ENCODE data around the gene ASF1B. TPM values are rescaled to one million over a fixed set of nuclear protein-coding genes. Genes with fewer than 3 reads are reported as not detected.

Gene ASF1B
- total RNA-seq, 1 experiment from 2014 or later = 38.4 TPM

GRCh38 chr19:14135355-14135754 is 1.0 kb downstream of the ASF1B start (continued):
- TF ChIP-seq ARID4B (CRISPR knock-in tag; IDR thresholded peaks at IDR 0.05; ENCODE audit: borderline replicate concordance) (no peak), ATF1 (CRISPR knock-in tag; IDR thresholded peaks at IDR 0.05) (no peak), ZNF416 (CRISPR knock-in tag; IDR thresholded peaks at IDR 0.05) (no peak), ZNF317 (CRISPR knock-in tag; IDR thresholded peaks at IDR 0.05; ENCODE audit: borderline replicate concordance, low read depth) (no peak), TEAD4 (CRISPR knock-in tag; IDR thresholded peaks at IDR 0.05) (no peak), CREB1 (CRISPR knock-in tag; IDR thresholded peaks at IDR 0.05) (no peak)

GRCh38 chr19:14127929-14128509 is 8.4 kb downstream of the ASF1B start:
- H3K27me3 Mint-ChIP-seq (ENCODE audit: low read depth) = peaks cover 11% of the 10 kb centered on the region; the same call in 1 of the 2 replicates
- no peaks in the 10 kb centered on the region for H3K9me3 Mint-ChIP-seq
- ChIA-PET CTCF (interaction anchor here (1.6 kb wide), 1 partner anchor 9 kb away, joined by 3 read pairs; the partner anchor contains the start of gene ASF1B), POLR2A (interaction anchor here (0.7 kb wide), 1 partner anchor 175 kb away, joined by 3 read pairs; no protein-coding TSS in a partner anchor)
- no peak overlapping the region for H3K4me3 Mint-ChIP-seq
- H3K4me1 Mint-ChIP-seq = no peaks in the 10 kb centered on the region
- peaks cover 39% of the 10 kb centered on the region for H3K36me3 Mint-ChIP-seq
- H3K27ac Mint-ChIP-seq = no peak overlapping the region
- DNase-seq (ENCODE audit: low spot score) (no peak), ATAC-seq (no peak)
- TF ChIP-seq JAZF1 (CRISPR knock-in tag; IDR thresholded peaks at IDR 0.05) (no peak), NFE2L1 (CRISPR knock-in tag; IDR thresholded peaks at IDR 0.05) (no peak), ZNF317 (CRISPR knock-in tag; IDR thresholded peaks at IDR 0.05; ENCODE audit: borderline replicate concordance, low read depth) (no peak), ATF6 (CRISPR knock-in tag; IDR thresholded peaks at IDR 0.05) (no peak), SMAD3 (CRISPR knock-in tag; IDR thresholded peaks at IDR 0.05; ENCODE audit: borderline replicate concordance) (no peak), NR3C1 (CRISPR knock-in tag; conservative IDR thresholded peaks at IDR 0.05; ENCODE audit: low read depth) (no peak), ZNF138 (CRISPR knock-in tag; conservative IDR thresholded peaks at IDR 0.05) (no peak), NR1H2 (CRISPR knock-in tag; IDR thresholded peaks at IDR 0.05) (no peak), GTF2I (CRISPR knock-in tag; conservative IDR thresholded peaks at IDR 0.05) (no peak), NFYB (CRISPR knock-in tag; conservative IDR thresholded peaks at IDR 0.05; ENCODE audit: low read depth) (no peak), MAX (CRISPR knock-in tag; IDR thresholded peaks at IDR 0.05) (no peak), GRHL2 (CRISPR knock-in tag; IDR thresholded peaks at IDR 0.05; ENCODE audit: insufficient replicate concordance, severe bottlenecking) (no peak), SOX15 (CRISPR knock-in tag; IDR thresholded peaks at IDR 0.05) (no peak), ZNF423 (CRISPR knock-in tag; IDR thresholded peaks at IDR 0.05) (no peak), ZNF512 (CRISPR knock-in tag; IDR thresholded peaks at IDR 0.05; ENCODE audit: borderline replicate concordance) (no peak), AR (CRISPR knock-in tag; IDR thresholded peaks at IDR 0.05) (no peak), ZNF416 (CRISPR knock-in tag; IDR thresholded peaks at IDR 0.05) (no peak), CDX4 (CRISPR knock-in tag; IDR thresholded peaks at IDR 0.05; ENCODE audit: borderline replicate concordance) (no peak), ERG (CRISPR knock-in tag; IDR thresholded peaks at IDR 0.05) (no peak)

Data from WTC11 (cell line).